PC-9 (cell line): ENCODE data around the gene STARD7. TPM values are rescaled to one million over a fixed set of nuclear protein-coding genes. Genes with fewer than 3 reads are reported as not detected.

Experiments
- BruUV-seq: library from RNA; stranded (reverse); fragments of 400-500 nt; replicated peaks from 2 replicates; lab custom pipeline; 2021; lab: Mats Ljungman, UMichigan
- CTCF ChIA-PET: fragments of 300-600 bp; sonication (Branson Sonifier 250); formaldehyde crosslinking; loops from one replicate; lab custom pipeline; 2022; ENCODE audit warnings: antibody characterized with exemption; lab: Charles Lee
- POLR2A ChIA-PET: fragments of 300-600 bp; sonication (Branson Sonifier 250); formaldehyde crosslinking; loops from one replicate; lab custom pipeline; 2022; ENCODE audit warnings: antibody characterized with exemption; ENCODE audit not compliant: unreplicated experiment; lab: Charles Lee
- DNase-seq, 2 experiments: peaks; one replicate each; pipeline versions ENCODE4 v3.0.0 to v3.0.0-alpha.2; 2015 to 2022; ENCODE audit warnings: mixed read lengths in 1 of 2
- H2AFZ ChIP-seq: fragments of 200-600 bp; sonication (generic); 2 replicates; pipeline ENCODE4 v1.8.1; 2017; ENCODE audit warnings: antibody characterized with exemption
- H3F3A ChIP-seq: fragments of 200-600 bp; sonication (generic); 2 replicates; pipeline ENCODE4 v1.8.1; 2017; ENCODE audit warnings: antibody characterized with exemption, mild to moderate bottlenecking, low read depth; ENCODE audit not compliant: insufficient read depth
- H3K27ac ChIP-seq: fragments of 200-600 bp; sonication (generic); 2 replicates; pipeline ENCODE4 v1.6.1; 2016; ENCODE audit warnings: mixed run types
- H3K27me3 ChIP-seq: fragments of 200-600 bp; sonication (generic); 2 replicates; pipeline ENCODE4 v1.6.1; 2016; ENCODE audit warnings: low read depth, mixed run types; ENCODE audit not compliant: insufficient read depth
- H3K36me3 ChIP-seq: fragments of 200-600 bp; sonication (generic); 2 replicates; pipeline ENCODE4 v1.6.1; 2016; ENCODE audit warnings: low read depth, mixed run types
- H3K4me1 ChIP-seq: fragments of 200-600 bp; sonication (generic); replicated peaks from 2 replicates; pipeline ENCODE4 v1.6.1; 2016; ENCODE audit warnings: mixed run types; ENCODE audit not compliant: insufficient read depth
- H3K4me2 ChIP-seq: fragments of 200-600 bp; sonication (generic); 2 replicates; pipeline ENCODE4 v1.6.1; 2017; ENCODE audit warnings: mixed run types
- H3K4me3 ChIP-seq: fragments of 200-600 bp; sonication (generic); 2 replicates; pipeline ENCODE4 v1.6.1; 2016; ENCODE audit warnings: mixed run types
- H3K79me2 ChIP-seq: fragments of 200-600 bp; sonication (generic); 2 replicates; pipeline ENCODE4 v1.6.1; 2017; ENCODE audit warnings: low read depth, mixed run types
- H3K9me2 ChIP-seq: fragments of 200-600 bp; sonication (generic); 2 replicates; pipeline ENCODE4 v1.8.1; 2017; ENCODE audit warnings: mild to moderate bottlenecking; ENCODE audit not compliant: insufficient read depth
- H3K9me3 ChIP-seq: fragments of 200-600 bp; sonication (generic); 2 replicates; pipeline ENCODE4 v1.8.1; 2016; ENCODE audit warnings: low read depth; ENCODE audit not compliant: insufficient read depth
- H4K20me1 ChIP-seq: fragments of 200-600 bp; sonication (generic); 2 replicates; pipeline ENCODE4 v1.8.1; 2017; ENCODE audit not compliant: insufficient read depth
- EZH2 ChIP-seq: fragments of 200-600 bp; sonication (generic); IDR thresholded peaks from 2 replicates; pipeline ENCODE4 v1.8.0; 2017; ENCODE audit warnings: antibody characterized with exemption, low read depth
- intact Hi-C: fragments of 100-400 bp; cut with micrococcal nuclease; formaldehyde crosslinking; loops from one replicate; pipeline ENCODE4 v1.10.0; 2022; ENCODE audit not compliant: unreplicated experiment
- total RNA-seq: library from RNA; stranded (reverse); gene quantifications from 2 replicates; pipeline ENCODE4 v1.2.3, GENCODE V29; 2021
- TF ChIP-seq, protein P1 (sequence below): fragments of 200-600 bp; sonication (generic); conservative IDR thresholded peaks from 2 replicates; pipeline ENCODE4 v1.6.1; 2017; ENCODE audit warnings: mixed run types, antibody characterized with exemption, mild to moderate bottlenecking, moderate library complexity

STARD7 gene
- total RNA-seq, 1 experiment from 2014 or later, result 189 TPM

DNA sequence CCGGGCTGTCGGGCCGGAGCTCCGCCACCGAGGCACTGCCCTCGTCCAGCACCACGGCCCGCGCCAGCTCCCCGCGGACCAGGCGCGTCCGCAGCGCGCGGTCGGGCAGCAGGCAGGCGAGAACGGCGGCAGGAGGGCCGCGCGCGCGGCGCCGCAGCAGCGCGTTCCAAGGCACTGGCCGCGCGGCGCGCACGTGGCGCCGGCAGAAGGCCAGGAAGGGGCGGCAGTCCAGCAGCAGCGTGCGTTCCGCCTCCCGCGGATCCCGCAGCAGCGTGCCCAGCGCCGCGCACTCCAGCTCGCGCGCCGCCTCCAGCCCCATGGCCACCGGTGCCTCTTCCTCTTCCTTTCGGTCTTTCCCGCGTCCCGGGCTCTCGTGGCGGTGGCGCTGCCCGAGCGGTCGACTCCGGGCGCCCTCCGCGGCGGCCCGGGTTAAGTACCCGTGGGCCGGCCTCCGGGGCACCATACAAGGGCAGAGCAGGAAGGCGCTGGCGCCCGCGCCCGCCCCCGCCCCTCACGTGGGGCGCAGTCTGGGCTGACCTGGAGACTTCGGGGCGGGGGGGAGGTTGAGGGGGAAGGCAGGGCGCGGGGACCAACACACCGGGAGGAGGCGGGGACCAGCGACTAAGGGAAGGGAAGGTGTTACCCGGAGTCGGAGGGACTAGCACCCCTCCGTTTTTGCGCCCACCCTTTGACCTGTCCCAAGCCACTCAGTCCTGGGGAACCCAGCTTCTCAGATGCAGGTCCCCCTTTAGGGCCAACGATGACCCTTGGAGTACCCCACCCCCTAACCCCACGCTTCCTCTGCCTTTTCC, 63.4 kb downstream of the STARD7 start, which contains the start of gene DUSP2:
TSS of gene DUSP2 (minus strand) at position 405 of the 812 bp plus-strand sequence. CDS start at position 319, 86 bp downstream.
- Histone ChIP-seq H3K4me3 (peak within 1 kb of the TSS; percentile 73), H3K27ac (no peak within 1 kb of the TSS), H3K9me3 (no peaks in the 10 kb centered on the region), H3K27me3 (no peaks in the 10 kb centered on the region), H4K20me1 (no peaks in the 10 kb centered on the region), H3K79me2 (peaks cover 12% of the 10 kb centered on the region; the same call in 1 of the 2 replicates), H3K4me2 (peak within 1 kb of the TSS; percentile 92), H3K36me3 (no peaks in the 10 kb centered on the region; the same call in 1 of the 2 replicates), H3K4me1 (peaks cover 13% of the 10 kb centered on the region), H2AFZ (peak within 1 kb of the TSS; percentile 88), H3F3A (peaks cover 20% of the 10 kb centered on the region; the same call in 1 of the 2 replicates), H3K9me2 (no peaks in the 10 kb centered on the region)
- peak; percentile 57 to 82 for DNase-seq
- intact Hi-C loops, result loop anchor here (2.0 kb wide), 1 partner anchor 64 kb away; the partner anchor contains the start of gene STARD7
- POLR2A ChIA-PET, result no interaction called here
- no peak for TF ChIP-seq EZH2
- TF ChIP-seq, protein P1, sequence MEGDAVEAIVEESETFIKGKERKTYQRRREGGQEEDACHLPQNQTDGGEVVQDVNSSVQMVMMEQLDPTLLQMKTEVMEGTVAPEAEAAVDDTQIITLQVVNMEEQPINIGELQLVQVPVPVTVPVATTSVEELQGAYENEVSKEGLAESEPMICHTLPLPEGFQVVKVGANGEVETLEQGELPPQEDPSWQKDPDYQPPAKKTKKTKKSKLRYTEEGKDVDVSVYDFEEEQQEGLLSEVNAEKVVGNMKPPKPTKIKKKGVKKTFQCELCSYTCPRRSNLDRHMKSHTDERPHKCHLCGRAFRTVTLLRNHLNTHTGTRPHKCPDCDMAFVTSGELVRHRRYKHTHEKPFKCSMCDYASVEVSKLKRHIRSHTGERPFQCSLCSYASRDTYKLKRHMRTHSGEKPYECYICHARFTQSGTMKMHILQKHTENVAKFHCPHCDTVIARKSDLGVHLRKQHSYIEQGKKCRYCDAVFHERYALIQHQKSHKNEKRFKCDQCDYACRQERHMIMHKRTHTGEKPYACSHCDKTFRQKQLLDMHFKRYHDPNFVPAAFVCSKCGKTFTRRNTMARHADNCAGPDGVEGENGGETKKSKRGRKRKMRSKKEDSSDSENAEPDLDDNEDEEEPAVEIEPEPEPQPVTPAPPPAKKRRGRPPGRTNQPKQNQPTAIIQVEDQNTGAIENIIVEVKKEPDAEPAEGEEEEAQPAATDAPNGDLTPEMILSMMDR, result no peak; the same call in 1 of the 2 replicates
- no TSS peak for BruUV-seq
- CTCF ChIA-PET, result no interaction called here

DNA sequence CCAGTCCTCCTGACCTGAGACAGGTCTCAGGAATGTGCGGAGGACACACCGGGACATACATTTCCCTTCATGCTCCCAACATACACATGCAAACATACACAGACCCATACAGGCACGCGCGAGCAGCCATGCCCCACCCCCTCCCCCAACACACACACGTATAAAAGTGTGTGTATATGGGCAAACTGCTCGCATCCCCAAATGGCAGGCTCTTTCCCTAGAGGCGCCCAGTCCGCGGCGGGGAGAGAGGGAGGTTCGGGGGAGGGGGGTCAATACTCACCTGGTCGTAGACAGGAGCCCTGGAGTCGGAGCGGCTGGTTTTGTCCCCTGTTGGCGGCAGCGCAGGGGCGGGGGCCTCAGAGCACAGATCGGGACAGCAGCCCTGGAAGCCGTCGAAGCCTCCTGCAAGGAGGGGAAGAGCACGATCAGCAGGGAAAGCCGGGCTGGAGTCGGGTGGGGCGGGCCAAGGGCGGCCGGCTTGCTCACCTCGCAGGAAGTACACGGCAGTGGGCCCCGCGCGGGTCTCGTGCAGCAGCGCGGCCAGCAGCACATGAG, 64.1 kb downstream of the STARD7 start:
- TF ChIP-seq, protein P1, result no peak
- TF ChIP-seq EZH2, result no peak
- Histone ChIP-seq H3K4me3 (peak overlapping the region; percentile 73), H3K4me2 (peak overlapping the region; percentile 92), H3K27ac (no peak overlapping the region), H3F3A (peaks cover 20% of the 10 kb centered on the region; the same call in 1 of the 2 replicates), H2AFZ (peak overlapping the region; percentile 88), H3K9me2 (no peaks in the 10 kb centered on the region), H3K9me3 (no peaks in the 10 kb centered on the region), H3K4me1 (peaks cover 13% of the 10 kb centered on the region), H4K20me1 (no peaks in the 10 kb centered on the region), H3K27me3 (no peaks in the 10 kb centered on the region), H3K79me2 (peaks cover 12% of the 10 kb centered on the region; the same call in 1 of the 2 replicates), H3K36me3 (no peaks in the 10 kb centered on the region; the same call in 1 of the 2 replicates)
- POLR2A ChIA-PET, result no interaction called here
- CTCF ChIA-PET, result no interaction called here
- no TSS peak for BruUV-seq
- intact Hi-C loops, result loop anchor here (2.0 kb wide), 1 partner anchor 64 kb away; the partner anchor contains the start of gene STARD7
- no peak for DNase-seq

DNA sequence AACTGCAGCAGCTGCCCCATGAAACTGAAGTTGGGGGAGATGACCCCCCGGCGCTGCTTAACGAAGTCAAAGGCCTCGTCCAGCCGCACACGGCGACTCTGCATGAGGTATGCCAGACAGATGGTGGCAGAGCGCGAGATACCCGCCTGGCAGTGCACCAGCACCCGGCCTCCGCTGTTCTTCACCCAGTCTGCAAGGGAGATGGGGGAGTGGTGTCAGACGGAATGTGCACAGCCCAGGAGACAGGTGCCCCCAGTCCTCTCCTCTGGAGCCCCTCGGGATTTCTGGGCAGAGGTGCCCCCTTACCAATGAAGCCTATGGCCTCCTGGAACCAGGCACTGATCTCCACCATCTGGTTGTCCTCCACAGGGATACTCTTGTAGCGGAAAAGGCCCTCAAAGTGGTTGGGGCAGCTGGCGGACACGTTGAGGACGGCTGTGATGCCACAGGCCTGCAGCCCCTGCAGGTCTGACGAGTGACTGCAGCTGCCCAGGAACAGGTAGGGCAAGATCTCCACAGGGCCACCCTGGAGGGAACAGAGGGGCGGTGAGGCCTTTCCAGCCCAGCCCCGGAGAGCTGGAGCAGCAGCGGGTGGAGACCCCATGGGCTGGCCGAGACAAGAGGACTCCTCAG, 64.7 kb downstream of the STARD7 start:
- TF ChIP-seq, protein P1, result peak; percentile 67; the same call in 1 of the 2 replicates
- no peak for TF ChIP-seq EZH2
- Histone ChIP-seq H3K27me3 (no peaks in the 10 kb centered on the region), H3K9me3 (no peaks in the 10 kb centered on the region), H3K4me3 (peak overlapping the region; percentile 73), H4K20me1 (no peaks in the 10 kb centered on the region), H3K27ac (no peak overlapping the region), H3K9me2 (no peaks in the 10 kb centered on the region), H3K4me2 (peak overlapping the region; percentile 92), H3K36me3 (no peaks in the 10 kb centered on the region; the same call in 1 of the 2 replicates), H3K79me2 (peaks cover 12% of the 10 kb centered on the region; the same call in 1 of the 2 replicates), H2AFZ (peak overlapping the region; percentile 88), H3F3A (peaks cover 20% of the 10 kb centered on the region; the same call in 1 of the 2 replicates), H3K4me1 (peaks cover 18% of the 10 kb centered on the region)
- DNase-seq, result peak; percentile 49 to 55
- intact Hi-C loops, result loop anchor here (2.0 kb wide), 1 partner anchor 65 kb away; the partner anchor contains the start of gene STARD7
- TSS peak; percentile 47 for BruUV-seq
- ChIA-PET CTCF (no interaction called here), POLR2A (no interaction called here)
